ENCODE data around the gene ZNF48.

DNA sequence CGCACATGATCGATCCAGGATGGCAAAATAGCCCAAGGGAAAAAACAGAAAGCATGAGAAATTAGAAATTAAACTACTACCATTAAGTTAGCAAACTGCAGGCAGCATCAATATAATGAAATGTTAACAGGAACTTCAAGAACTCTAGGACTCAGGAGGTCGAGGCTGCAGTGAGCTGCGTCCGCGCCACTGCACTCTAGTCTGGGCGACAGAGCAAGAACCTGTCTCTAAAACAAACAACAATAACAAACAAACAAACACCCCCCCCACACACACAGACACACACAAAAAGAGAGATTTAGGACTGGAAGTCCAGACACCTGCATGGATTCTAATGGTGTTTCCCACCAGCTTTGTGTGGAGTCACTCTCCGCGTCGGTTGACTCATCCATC lies 51.0 kb downstream of the ZNF48 start:
- TF ChIP-seq, protein P1, sequence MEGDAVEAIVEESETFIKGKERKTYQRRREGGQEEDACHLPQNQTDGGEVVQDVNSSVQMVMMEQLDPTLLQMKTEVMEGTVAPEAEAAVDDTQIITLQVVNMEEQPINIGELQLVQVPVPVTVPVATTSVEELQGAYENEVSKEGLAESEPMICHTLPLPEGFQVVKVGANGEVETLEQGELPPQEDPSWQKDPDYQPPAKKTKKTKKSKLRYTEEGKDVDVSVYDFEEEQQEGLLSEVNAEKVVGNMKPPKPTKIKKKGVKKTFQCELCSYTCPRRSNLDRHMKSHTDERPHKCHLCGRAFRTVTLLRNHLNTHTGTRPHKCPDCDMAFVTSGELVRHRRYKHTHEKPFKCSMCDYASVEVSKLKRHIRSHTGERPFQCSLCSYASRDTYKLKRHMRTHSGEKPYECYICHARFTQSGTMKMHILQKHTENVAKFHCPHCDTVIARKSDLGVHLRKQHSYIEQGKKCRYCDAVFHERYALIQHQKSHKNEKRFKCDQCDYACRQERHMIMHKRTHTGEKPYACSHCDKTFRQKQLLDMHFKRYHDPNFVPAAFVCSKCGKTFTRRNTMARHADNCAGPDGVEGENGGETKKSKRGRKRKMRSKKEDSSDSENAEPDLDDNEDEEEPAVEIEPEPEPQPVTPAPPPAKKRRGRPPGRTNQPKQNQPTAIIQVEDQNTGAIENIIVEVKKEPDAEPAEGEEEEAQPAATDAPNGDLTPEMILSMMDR (IDR thresholded peaks at IDR 0.05 in 8 of 11, conservative IDR thresholded peaks at IDR 0.05 in 3 of 11) = no peak
- TF ChIP-seq POLR2AphosphoS5 (IDR thresholded peaks at IDR 0.05) = no peak
- TF ChIP-seq POLR2A (IDR thresholded peaks at IDR 0.05) = no peak

Data from spleen (tissue), 7 donors.